Colonic mucosa (tissue), 4 donors: ENCODE data around the gene CADPS2. TPM values are rescaled to one million over a fixed set of nuclear protein-coding genes. Genes with fewer than 3 reads are reported as not detected.

Source experiments
- DNase-seq: peaks from one replicate; pipeline ENCODE4 v3.0.0-alpha.2; 2020
- H3K27ac ChIP-seq: fragments of 200-600 bp; one replicate; pipeline ENCODE4 v1.8.0; 2021
- H3K27me3 ChIP-seq: fragments of 200-600 bp; one replicate; pipeline ENCODE4 v1.8.0; 2021
- H3K36me3 ChIP-seq: fragments of 200-600 bp; one replicate; pipeline ENCODE4 v1.8.0; 2021
- H3K4me1 ChIP-seq: fragments of 200-600 bp; one replicate; pipeline ENCODE4 v1.8.0; 2021; ENCODE audit warnings: mild to moderate bottlenecking
- H3K4me3 ChIP-seq: fragments of 200-600 bp; one replicate; pipeline ENCODE4 v1.8.0; 2021
- H3K9ac ChIP-seq, 2 donors: one replicate each; pipeline ENCODE4 v1.7.0; 2013; ENCODE audit warnings: control low read depth in 2 of 2, low read depth in 2 of 2, low read length in 2 of 2
- H3K9me3 ChIP-seq: fragments of 200-600 bp; one replicate; pipeline ENCODE4 v1.8.0; 2021
- intact Hi-C: fragments of 100-400 bp; cut with DNase I; formaldehyde crosslinking; loops from one replicate; pipeline ENCODE4 v1.14.1; 2022
- total RNA-seq, 2 donors: library from RNA; stranded (reverse); fragmentation: NEBNext Ultra II Directional in 1 of 2; extraction: Animal tissue kit (Norgen Biotek cat#: 25700) in 1 of 2; gene quantifications; one replicate each; pipeline ENCODE4 v1.2.1, GENCODE V29; 2021
- TF ChIP-seq, protein P1 (sequence below): fragments of 200-600 bp; IDR thresholded peaks from one replicate; pipeline ENCODE4 v1.8.0; 2022; ENCODE audit warnings: antibody characterized with exemption, mild to moderate bottlenecking
- donor health status: healthy.
- donor health status: DM: no; HTN: no; CAD: no.
- donor health status: DM: no; HTN: no; CAD: no.

Gene CADPS2
- total RNA-seq, 2 donors from 2014 or later, result 13.6 to 15.2 TPM

- H3K4me1 ChIP-seq, result no peaks in the 10 kb centered on the region
- H3K4me3 ChIP-seq, result no peak overlapping the region
- TF ChIP-seq, protein P1, sequence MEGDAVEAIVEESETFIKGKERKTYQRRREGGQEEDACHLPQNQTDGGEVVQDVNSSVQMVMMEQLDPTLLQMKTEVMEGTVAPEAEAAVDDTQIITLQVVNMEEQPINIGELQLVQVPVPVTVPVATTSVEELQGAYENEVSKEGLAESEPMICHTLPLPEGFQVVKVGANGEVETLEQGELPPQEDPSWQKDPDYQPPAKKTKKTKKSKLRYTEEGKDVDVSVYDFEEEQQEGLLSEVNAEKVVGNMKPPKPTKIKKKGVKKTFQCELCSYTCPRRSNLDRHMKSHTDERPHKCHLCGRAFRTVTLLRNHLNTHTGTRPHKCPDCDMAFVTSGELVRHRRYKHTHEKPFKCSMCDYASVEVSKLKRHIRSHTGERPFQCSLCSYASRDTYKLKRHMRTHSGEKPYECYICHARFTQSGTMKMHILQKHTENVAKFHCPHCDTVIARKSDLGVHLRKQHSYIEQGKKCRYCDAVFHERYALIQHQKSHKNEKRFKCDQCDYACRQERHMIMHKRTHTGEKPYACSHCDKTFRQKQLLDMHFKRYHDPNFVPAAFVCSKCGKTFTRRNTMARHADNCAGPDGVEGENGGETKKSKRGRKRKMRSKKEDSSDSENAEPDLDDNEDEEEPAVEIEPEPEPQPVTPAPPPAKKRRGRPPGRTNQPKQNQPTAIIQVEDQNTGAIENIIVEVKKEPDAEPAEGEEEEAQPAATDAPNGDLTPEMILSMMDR, result no peak
- no peaks in the 10 kb centered on the region for H3K36me3 ChIP-seq
- no peak overlapping the region for H3K27ac ChIP-seq
- DNase-seq, result no peak
- intact Hi-C loops, result no loop called here
- H3K27me3 ChIP-seq, result no peaks in the 10 kb centered on the region
- no peaks in the 10 kb centered on the region for H3K9me3 ChIP-seq
- H3K9ac ChIP-seq, result no peak overlapping the region
Observed at GRCh38 chr7:122887848-122888247, 1.6 kb upstream of the CADPS2 start.

DNA sequence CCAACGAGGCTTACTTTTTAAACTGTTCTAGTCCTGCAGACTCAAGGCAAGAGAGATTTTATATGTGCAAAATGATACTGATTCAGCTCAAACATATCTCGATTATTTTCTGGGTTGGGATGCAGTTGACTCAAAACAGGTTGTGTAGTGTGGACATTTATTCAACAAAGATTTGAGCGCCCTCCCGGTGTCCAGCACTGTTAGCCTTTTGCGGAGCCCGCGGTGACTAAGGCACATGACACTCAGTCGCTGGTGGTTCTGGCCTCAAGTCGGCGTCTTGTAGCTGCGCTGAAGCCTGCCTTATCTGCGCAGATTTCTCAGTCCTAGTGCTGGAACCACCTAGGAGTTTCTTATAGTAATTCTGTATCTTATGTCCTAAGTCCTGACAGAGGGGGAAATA is 938 bp upstream of the CADPS2 start:
- Histone ChIP-seq H3K9me3 (no peaks in the 10 kb centered on the region), H3K4me3 (peak overlapping the region; percentile 94), H3K4me1 (no peaks in the 10 kb centered on the region), H3K9ac (peak overlapping the region; percentile 86 to 87), H3K27me3 (no peaks in the 10 kb centered on the region), H3K27ac (peak overlapping the region; percentile 90), H3K36me3 (no peaks in the 10 kb centered on the region)
- intact Hi-C loops, result no loop called here
- DNase-seq, result peak; percentile 69
- TF ChIP-seq, protein P1, result no peak

DNA sequence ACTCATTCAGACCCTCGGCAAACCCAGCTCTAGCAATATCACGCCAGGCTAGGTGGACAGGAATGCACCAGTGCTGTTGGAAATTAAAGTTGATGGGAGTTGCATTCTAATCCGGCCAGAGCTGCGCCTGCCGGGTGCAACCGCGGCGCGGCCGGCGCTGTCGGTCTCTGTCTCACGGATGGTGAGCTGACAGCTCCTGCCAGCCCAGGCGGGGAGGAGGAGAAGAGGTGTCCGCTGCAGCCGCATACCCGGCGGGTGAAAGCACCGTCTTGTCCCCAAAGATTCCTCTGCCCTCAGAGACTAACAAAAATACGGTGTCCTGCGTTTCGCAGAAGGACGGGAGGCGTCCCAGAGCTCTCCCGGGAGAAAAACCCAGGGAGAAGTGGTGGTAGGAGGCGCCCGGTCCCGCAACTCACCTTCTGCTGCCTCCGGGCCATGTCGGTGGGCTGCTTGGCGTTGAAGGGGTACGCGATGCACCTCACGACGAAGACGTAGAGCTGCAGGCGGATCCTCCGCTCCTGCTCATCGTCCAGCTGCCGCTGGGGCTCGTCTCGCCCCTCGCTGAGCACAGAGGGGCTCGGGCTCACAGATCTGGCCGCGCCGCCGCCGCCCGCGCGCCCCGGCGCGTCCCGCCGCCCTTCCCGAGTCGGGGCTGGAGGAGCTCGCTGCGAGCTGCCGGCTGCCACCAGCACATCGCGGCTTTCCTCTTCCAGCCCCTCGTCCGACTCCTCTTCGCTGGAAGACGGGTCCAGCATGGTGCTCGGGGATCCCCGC is 490 bp downstream of the CADPS2 start:
- TF ChIP-seq, protein P1, result no peak
- no peaks in the 10 kb centered on the region for H3K9me3 ChIP-seq
- intact Hi-C loops, result no loop called here
- peak overlapping the region; percentile 90 for H3K27ac ChIP-seq
- no peaks in the 10 kb centered on the region for H3K36me3 ChIP-seq
- no peaks in the 10 kb centered on the region for H3K4me1 ChIP-seq
- H3K4me3 ChIP-seq, result peak overlapping the region; percentile 94
- H3K27me3 ChIP-seq, result no peaks in the 10 kb centered on the region
- DNase-seq, result peak; percentile 45
- H3K9ac ChIP-seq, result peak overlapping the region; percentile 86 to 87

DNA sequence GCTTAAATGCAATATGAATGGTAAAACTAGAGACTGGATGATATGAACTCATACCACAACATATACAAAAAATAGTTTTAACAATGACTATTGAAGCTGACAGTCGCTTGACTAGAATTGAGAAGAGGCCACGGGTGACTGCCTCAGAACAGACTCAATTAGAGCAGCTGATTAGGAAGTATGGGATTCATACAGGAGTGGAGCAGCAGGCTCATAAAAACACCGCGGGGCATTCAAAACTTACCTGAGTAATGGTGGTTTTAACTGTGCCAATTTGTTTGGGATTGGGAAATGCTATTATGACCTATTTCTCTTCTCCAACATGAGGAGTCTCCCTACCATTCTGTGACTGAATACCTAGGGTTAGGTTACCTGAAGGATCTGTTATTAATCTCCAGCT is 2.1 kb downstream of the CADPS2 start:
- H3K9me3 ChIP-seq, result no peaks in the 10 kb centered on the region
- intact Hi-C loops, result no loop called here
- no peak overlapping the region for H3K27ac ChIP-seq
- H3K4me1 ChIP-seq, result no peaks in the 10 kb centered on the region
- H3K4me3 ChIP-seq, result no peak overlapping the region
- no peaks in the 10 kb centered on the region for H3K27me3 ChIP-seq
- no peaks in the 10 kb centered on the region for H3K36me3 ChIP-seq
- TF ChIP-seq, protein P1, result no peak
- no peak overlapping the region for H3K9ac ChIP-seq
- DNase-seq, result no peak

DNA sequence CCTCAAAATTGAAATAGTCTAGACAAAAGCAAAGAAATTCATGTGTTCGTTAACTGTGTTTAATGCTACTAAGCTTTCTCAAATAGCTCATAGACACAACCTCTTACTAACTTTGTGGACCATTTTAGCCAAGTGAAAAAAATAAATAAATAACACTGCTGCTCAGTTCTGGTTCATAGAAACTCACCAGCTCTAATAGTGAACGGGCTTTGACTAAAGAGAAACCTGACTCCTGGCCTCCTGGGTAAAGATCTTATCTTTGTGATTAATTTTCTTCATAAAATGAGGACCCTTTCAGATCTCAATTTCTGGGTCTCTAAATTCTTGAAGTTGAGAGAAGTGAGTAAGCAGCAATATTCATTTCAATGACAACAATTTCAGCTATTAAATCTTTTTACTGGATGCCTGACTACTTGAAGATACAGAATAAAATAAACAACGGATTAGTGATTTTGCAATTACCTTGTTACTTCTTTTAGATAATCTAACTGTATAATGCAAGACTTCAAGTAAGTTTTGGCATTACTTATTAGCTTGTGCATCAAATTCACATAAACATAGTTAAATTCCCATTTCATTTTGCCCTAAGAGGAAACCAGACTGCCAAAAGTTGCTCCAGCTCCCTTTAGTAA is 3.1 kb downstream of the CADPS2 start:
- intact Hi-C loops, result no loop called here
- Histone ChIP-seq H3K4me3 (no peak overlapping the region), H3K27me3 (no peaks in the 10 kb centered on the region), H3K27ac (no peak overlapping the region), H3K9ac (no peak overlapping the region), H3K36me3 (no peaks in the 10 kb centered on the region), H3K4me1 (no peaks in the 10 kb centered on the region), H3K9me3 (no peaks in the 10 kb centered on the region)
- DNase-seq, result no peak
- TF ChIP-seq, protein P1, result no peak
